SK-N-SH (cell line): ENCODE results near the gene HTRA3. TPM values are rescaled to one million over a fixed set of nuclear protein-coding genes. Genes with fewer than 3 reads are reported as not detected.

Experiments
- CTCF ChIA-PET: fragments of 300-600, 350-600 bp; formaldehyde crosslinking; extraction: SDS; loops from one replicate; lab custom pipeline; 2021; lab: Yijun Ruan, JAX
- POLR2A ChIA-PET: fragments of 350-600 bp; sonication (Branson Sonifier 250); formaldehyde crosslinking; extraction: SDS; loops from one replicate; lab custom pipeline; 2020; ENCODE audit warnings: antibody characterized with exemption, inconsistent platforms; lab: Yijun Ruan, JAX
- DNase-seq: peaks from one replicate; pipeline ENCODE4 v3.0.0; 2012
- H2AFZ ChIP-seq: fragments of 200-600 bp; sonication (generic); 2 replicates; pipeline ENCODE4 v1.8.1; 2016; ENCODE audit warnings: antibody characterized with exemption, mild to moderate bottlenecking, low read depth
- H3F3A ChIP-seq: fragments of 200-600 bp; sonication (generic); replicated peaks from 2 replicates; pipeline ENCODE3; 2016; ENCODE audit warnings: antibody characterized with exemption, mild to moderate bottlenecking; ENCODE audit not compliant: insufficient read depth
- H3K27ac ChIP-seq, 2 experiments: fragments of 200-500 bp in 1 of 2; fragments of 200-600 bp in 1 of 2; sonication (Bioruptor generic) in 1 of 2; sonication (generic), shearing (Covaris generic) in 1 of 2; 2 replicates each; pipeline versions ENCODE4 v1.5.1 to v1.6.1; 2014 to 2016; ENCODE audit warnings: low read depth in 2 of 2, inconsistent platforms in 1 of 2, low read length in 1 of 2, mild to moderate bottlenecking in 1 of 2, mixed read lengths in 1 of 2
- H3K27me3 ChIP-seq: fragments of 200-600 bp; sonication (generic), shearing (Covaris generic); 2 replicates; pipeline ENCODE4 v1.6.1; 2016; ENCODE audit warnings: mixed run types; ENCODE audit not compliant: insufficient read depth
- H3K36me3 ChIP-seq, 2 experiments: fragments of 200-500 bp in 1 of 2; fragments of 200-600 bp in 1 of 2; sonication (Bioruptor generic) in 1 of 2; sonication (generic) in 1 of 2; replicated peaks in 1 of 2; 2 replicates each; pipeline versions ENCODE3 to v1.5.1; 2014 to 2016; ENCODE audit warnings: low read length in 1 of 2, mild to moderate bottlenecking in 1 of 2; ENCODE audit not compliant: insufficient read depth in 2 of 2, control insufficient read depth in 1 of 2
- H3K4me1 ChIP-seq, 2 experiments: fragments of 200-500 bp in 1 of 2; fragments of 200-600 bp in 1 of 2; sonication (Bioruptor generic) in 1 of 2; sonication (generic), shearing (Covaris generic) in 1 of 2; 2 replicates each; pipeline versions ENCODE4 v1.5.1 to v1.6.1; 2014 to 2016; ENCODE audit warnings: low read depth in 1 of 2, low read length in 1 of 2, mixed run types in 1 of 2; ENCODE audit not compliant: insufficient read depth in 2 of 2, control insufficient read depth in 1 of 2
- H3K4me2 ChIP-seq: fragments of 200-600 bp; sonication (generic), shearing (Covaris generic); 2 replicates; pipeline ENCODE4 v1.6.1; 2017; ENCODE audit warnings: mixed run types
- H3K4me3 ChIP-seq, 2 experiments: fragments of 200-500 bp in 1 of 2; fragments of 200-600 bp in 1 of 2; sonication (Bioruptor generic) in 1 of 2; sonication (generic), shearing (Covaris generic) in 1 of 2; 2 replicates each; pipeline versions ENCODE4 v1.5.1 to v1.8.1; 2014 to 2016; ENCODE audit warnings: low read depth in 2 of 2, inconsistent platforms in 1 of 2, low read length in 1 of 2, mild to moderate bottlenecking in 1 of 2, mixed read lengths in 1 of 2, moderate library complexity in 1 of 2
- H3K79me2 ChIP-seq: fragments of 200-600 bp; sonication (generic); 2 replicates; pipeline ENCODE4 v1.8.1; 2017; ENCODE audit warnings: mild to moderate bottlenecking; ENCODE audit not compliant: insufficient read depth
- H3K9ac ChIP-seq: fragments of 200-600 bp; sonication (generic); 2 replicates; pipeline ENCODE4 v1.6.1; 2017; ENCODE audit warnings: mixed run types
- H3K9me2 ChIP-seq: fragments of 200-600 bp; sonication (generic); 2 replicates; pipeline ENCODE4 v1.6.1; 2017; ENCODE audit warnings: mixed run types
- H3K9me3 ChIP-seq: fragments of 200-600 bp; sonication (generic); 2 replicates; pipeline ENCODE4 v1.6.1; 2017; ENCODE audit warnings: mixed run types, mild to moderate bottlenecking, moderate library complexity
- H4K20me1 ChIP-seq: fragments of 200-600 bp; sonication (generic); 2 replicates; pipeline ENCODE4 v1.6.1; 2017; ENCODE audit warnings: mild to moderate bottlenecking, mixed run types; ENCODE audit not compliant: insufficient read depth
- ELF1 ChIP-seq: IDR thresholded peaks from 2 replicates; pipeline ENCODE4 v1.4.0; 2012
- EP300 ChIP-seq, 2 experiments: IDR thresholded peaks; 2 replicates each; pipeline versions ENCODE4 v1.4.0 to v1.6.1; 2012; ENCODE audit warnings: borderline replicate concordance in 1 of 2, low read depth in 1 of 2, low read length in 1 of 2
- FOXM1 ChIP-seq: IDR thresholded peaks from 2 replicates; pipeline ENCODE4 v1.4.0; 2012; ENCODE audit warnings: low read depth, mild to moderate bottlenecking
- MEF2A ChIP-seq: IDR thresholded peaks from 2 replicates; pipeline ENCODE4 v1.4.0; 2012; ENCODE audit warnings: low read depth, borderline replicate concordance
- NFIC ChIP-seq: IDR thresholded peaks from 2 replicates; pipeline ENCODE4 v1.4.0; 2012; ENCODE audit warnings: borderline replicate concordance
- NRF1 ChIP-seq: IDR thresholded peaks from 2 replicates; pipeline ENCODE4 v1.6.1; 2012; ENCODE audit warnings: low read depth, mild to moderate bottlenecking, low read length
- POLR2AphosphoS5 ChIP-seq: IDR thresholded peaks from 2 replicates; pipeline ENCODE4 v1.6.1; 2012; ENCODE audit warnings: low read depth, low read length
- RFX5 ChIP-seq: IDR thresholded peaks from 2 replicates; pipeline ENCODE4 v1.6.1; 2012; ENCODE audit warnings: mild to moderate bottlenecking, improper control_type of control experiment, low read length
- SIN3A ChIP-seq: IDR thresholded peaks from 2 replicates; pipeline ENCODE4 v1.6.1; 2012; ENCODE audit warnings: low read depth, mild to moderate bottlenecking, low read length, moderate library complexity, borderline replicate concordance
- SMC3 ChIP-seq: IDR thresholded peaks from 2 replicates; pipeline ENCODE4 v1.6.1; 2012; ENCODE audit warnings: low read depth, low read length, improper control_type of control experiment
- TAF1 ChIP-seq: IDR thresholded peaks from 2 replicates; pipeline ENCODE4 v1.6.1; 2012; ENCODE audit warnings: low read depth, mild to moderate bottlenecking, low read length, moderate library complexity, borderline replicate concordance
- TCF12 ChIP-seq: IDR thresholded peaks from 2 replicates; pipeline ENCODE4 v1.4.0; 2012
- WGBS: methylation state at CpG from one replicate; pipeline ENCODE4 v1.1.6; 2017; ENCODE audit warnings: low lambda C conversion rate; 5-methylcytosine and 5-hydroxymethylcytosine counted together
- polyA plus RNA-seq, 3 experiments: library from polyadenylated mRNA; depleted of rRNA; stranded (reverse); fragments of >200 nt; gene quantifications; 2 replicates each; pipeline ENCODE4 v1.2.3, GENCODE V29; 2012
- TF ChIP-seq, protein P1 (sequence below): fragments of 200-600 bp; sonication (generic); IDR thresholded peaks from 2 replicates; pipeline ENCODE4 v1.6.1; 2017; ENCODE audit warnings: antibody characterized with exemption, mild to moderate bottlenecking, moderate library complexity
- TF ChIP-seq, protein P2 (sequence below): IDR thresholded peaks from 2 replicates; pipeline ENCODE4 v1.4.0; 2012; ENCODE audit warnings: low read depth
- TF ChIP-seq, protein P3 (sequence below): IDR thresholded peaks from 2 replicates; pipeline ENCODE4 v1.4.0; 2012; ENCODE audit warnings: low read depth, borderline replicate concordance
- TF ChIP-seq, protein P4 (sequence below): fragments of 150-350 bp; IDR thresholded peaks from 2 replicates; pipeline ENCODE4 v1.6.1; 2016; ENCODE audit warnings: mild to moderate bottlenecking, low read depth, low read length
- TF ChIP-seq, protein P5 (sequence below): IDR thresholded peaks from 2 replicates; pipeline ENCODE4; 2012
- TF ChIP-seq, protein P6 (sequence below): fragments of 150-350 bp; IDR thresholded peaks from 2 replicates; pipeline ENCODE4 v1.6.1; 2017; ENCODE audit warnings: antibody characterized with exemption, low read length, low read depth, borderline replicate concordance

Gene HTRA3
- polyA plus RNA-seq, 1 of the 3 experiments (the other 2 are of a cell fraction), result 0.05 TPM

DNA sequence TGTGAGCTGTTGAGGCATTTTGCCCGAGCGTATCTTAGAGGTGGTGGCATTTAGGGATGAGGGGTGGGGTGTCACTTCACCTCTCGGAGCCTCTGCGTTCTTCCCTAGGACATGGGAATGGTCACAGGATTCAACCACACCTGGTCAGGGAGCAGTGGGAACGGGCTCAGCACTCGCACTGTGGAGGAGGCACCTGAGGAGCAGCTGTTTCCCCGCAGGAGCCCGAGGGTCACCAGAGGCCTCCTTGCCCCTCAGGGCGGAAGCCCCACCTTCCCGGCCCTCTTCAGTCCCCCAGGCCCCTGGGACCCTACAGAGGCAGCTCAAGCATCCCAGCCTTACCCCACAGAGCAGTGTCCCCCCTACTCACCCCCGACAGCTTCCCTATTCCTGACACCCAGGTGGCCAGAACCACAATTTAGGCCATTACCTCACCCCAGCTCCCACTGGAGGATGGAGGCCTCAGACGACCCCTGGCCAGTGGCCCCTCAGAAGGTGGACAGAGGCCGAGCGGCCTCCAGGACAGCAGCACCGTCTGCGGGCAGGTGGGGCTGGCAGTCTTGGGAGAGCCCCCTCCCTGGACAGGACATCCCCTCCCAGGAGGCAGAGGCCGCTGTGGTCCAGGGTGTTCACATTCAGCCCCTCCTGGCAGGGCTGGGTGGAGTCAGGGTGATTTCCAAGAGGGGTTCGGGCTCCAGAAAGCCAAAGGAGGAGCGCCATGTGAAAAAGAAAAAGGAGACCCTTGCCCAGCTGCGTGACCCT is 4.2 kb upstream of the HTRA3 start:
- no peaks in the 10 kb centered on the region for H3K9me3 ChIP-seq
- H3K4me2 ChIP-seq, result no peak overlapping the region
- H4K20me1 ChIP-seq, result no peaks in the 10 kb centered on the region
- H3K9ac ChIP-seq, result no peak overlapping the region
- ChIA-PET POLR2A (no interaction called here), CTCF (interaction anchor here (0.8 to 2.8 kb wide), 8 partner anchors 10 to 163 kb away, joined by 3 to 14 read pairs (median 4); no protein-coding TSS in a partner anchor)
- DNase-seq, result no peak
- no peak overlapping the region for H2AFZ ChIP-seq
- peaks cover 5 to 41% of the 10 kb centered on the region in 2 experiments; a peak in 1 of 4 replicates for H3K4me1 ChIP-seq
- no peak overlapping the region for H3K27ac ChIP-seq
- H3F3A ChIP-seq, result no peaks in the 10 kb centered on the region
- no peaks in the 10 kb centered on the region for H3K27me3 ChIP-seq
- TF ChIP-seq, protein P1, sequence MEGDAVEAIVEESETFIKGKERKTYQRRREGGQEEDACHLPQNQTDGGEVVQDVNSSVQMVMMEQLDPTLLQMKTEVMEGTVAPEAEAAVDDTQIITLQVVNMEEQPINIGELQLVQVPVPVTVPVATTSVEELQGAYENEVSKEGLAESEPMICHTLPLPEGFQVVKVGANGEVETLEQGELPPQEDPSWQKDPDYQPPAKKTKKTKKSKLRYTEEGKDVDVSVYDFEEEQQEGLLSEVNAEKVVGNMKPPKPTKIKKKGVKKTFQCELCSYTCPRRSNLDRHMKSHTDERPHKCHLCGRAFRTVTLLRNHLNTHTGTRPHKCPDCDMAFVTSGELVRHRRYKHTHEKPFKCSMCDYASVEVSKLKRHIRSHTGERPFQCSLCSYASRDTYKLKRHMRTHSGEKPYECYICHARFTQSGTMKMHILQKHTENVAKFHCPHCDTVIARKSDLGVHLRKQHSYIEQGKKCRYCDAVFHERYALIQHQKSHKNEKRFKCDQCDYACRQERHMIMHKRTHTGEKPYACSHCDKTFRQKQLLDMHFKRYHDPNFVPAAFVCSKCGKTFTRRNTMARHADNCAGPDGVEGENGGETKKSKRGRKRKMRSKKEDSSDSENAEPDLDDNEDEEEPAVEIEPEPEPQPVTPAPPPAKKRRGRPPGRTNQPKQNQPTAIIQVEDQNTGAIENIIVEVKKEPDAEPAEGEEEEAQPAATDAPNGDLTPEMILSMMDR, result no peak
- TF ChIP-seq TCF12, result no peak
- no peak for TF ChIP-seq NFIC
- TF ChIP-seq, protein P2, sequence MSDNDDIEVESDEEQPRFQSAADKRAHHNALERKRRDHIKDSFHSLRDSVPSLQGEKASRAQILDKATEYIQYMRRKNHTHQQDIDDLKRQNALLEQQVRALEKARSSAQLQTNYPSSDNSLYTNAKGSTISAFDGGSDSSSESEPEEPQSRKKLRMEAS, result no peak
- TF ChIP-seq TAF1, result no peak
- TF ChIP-seq POLR2AphosphoS5, result no peak
- TF ChIP-seq FOXM1, result no peak
- TF ChIP-seq ELF1, result no peak
- no peak for TF ChIP-seq NRF1
- no peak for TF ChIP-seq EP300 (IDR thresholded peaks at IDR 0.05; ENCODE audit: borderline replicate concordance in 1 of 2, low read depth in 1 of 2, low read length in 1 of 2)
- TF ChIP-seq, protein P3, sequence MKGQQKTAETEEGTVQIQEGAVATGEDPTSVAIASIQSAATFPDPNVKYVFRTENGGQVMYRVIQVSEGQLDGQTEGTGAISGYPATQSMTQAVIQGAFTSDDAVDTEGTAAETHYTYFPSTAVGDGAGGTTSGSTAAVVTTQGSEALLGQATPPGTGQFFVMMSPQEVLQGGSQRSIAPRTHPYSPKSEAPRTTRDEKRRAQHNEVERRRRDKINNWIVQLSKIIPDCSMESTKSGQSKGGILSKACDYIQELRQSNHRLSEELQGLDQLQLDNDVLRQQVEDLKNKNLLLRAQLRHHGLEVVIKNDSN, result no peak
- TF ChIP-seq SMC3, result no peak
- TF ChIP-seq, protein P4, sequence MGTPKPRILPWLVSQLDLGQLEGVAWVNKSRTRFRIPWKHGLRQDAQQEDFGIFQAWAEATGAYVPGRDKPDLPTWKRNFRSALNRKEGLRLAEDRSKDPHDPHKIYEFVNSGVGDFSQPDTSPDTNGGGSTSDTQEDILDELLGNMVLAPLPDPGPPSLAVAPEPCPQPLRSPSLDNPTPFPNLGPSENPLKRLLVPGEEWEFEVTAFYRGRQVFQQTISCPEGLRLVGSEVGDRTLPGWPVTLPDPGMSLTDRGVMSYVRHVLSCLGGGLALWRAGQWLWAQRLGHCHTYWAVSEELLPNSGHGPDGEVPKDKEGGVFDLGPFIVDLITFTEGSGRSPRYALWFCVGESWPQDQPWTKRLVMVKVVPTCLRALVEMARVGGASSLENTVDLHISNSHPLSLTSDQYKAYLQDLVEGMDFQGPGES, result no peak
- H3K36me3 ChIP-seq, result no peaks in the 10 kb centered on the region
- WGBS, result 81% methylated on average over 18 of the region's 20 CpGs
- no peaks in the 10 kb centered on the region for H3K79me2 ChIP-seq
- no peak overlapping the region for H3K4me3 ChIP-seq
- H3K9me2 ChIP-seq, result no peaks in the 10 kb centered on the region

DNA sequence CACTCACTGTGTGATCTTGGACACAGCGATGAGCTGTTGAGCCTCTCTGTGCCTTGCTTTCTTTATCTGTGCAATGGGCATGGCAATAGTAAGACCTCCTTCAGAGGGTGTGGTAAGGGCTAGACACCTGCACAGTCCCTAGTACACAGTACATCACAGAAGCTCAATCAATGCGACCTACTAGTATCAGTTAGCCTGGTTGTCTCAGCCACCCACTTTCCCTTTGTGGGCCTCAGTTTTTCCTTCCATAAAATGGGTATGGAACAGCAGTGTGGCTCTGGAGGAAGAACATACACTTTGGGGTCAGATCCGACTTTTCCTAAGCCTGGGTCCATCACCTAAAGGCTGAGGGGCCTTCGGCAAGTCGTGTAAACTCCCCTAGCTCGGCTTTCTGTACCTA is 3.5 kb upstream of the HTRA3 start:
- Histone ChIP-seq H4K20me1 (no peaks in the 10 kb centered on the region), H3K9me3 (no peaks in the 10 kb centered on the region), H2AFZ (no peak overlapping the region), H3K9ac (no peak overlapping the region), H3K27ac (no peak overlapping the region), H3K4me2 (no peak overlapping the region), H3K36me3 (no peaks in the 10 kb centered on the region), H3F3A (no peaks in the 10 kb centered on the region), H3K9me2 (no peaks in the 10 kb centered on the region), H3K4me3 (no peak overlapping the region), H3K27me3 (no peaks in the 10 kb centered on the region), H3K4me1 (peaks cover 0 to 36% of the 10 kb centered on the region in 2 experiments; a peak in 1 of 4 replicates), H3K79me2 (no peaks in the 10 kb centered on the region)
- DNase-seq, result no peak
- ChIA-PET POLR2A (no interaction called here), CTCF (interaction anchor here (0.9 to 2.8 kb wide), 8 partner anchors 9 to 162 kb away, joined by 3 to 18 read pairs (median 4); no protein-coding TSS in a partner anchor)
- WGBS, result 81% methylated on average over 6 of the region's 6 CpGs
- TF ChIP-seq, protein P2, result no peak
- no peak for TF ChIP-seq NFIC
- TF ChIP-seq, protein P5, sequence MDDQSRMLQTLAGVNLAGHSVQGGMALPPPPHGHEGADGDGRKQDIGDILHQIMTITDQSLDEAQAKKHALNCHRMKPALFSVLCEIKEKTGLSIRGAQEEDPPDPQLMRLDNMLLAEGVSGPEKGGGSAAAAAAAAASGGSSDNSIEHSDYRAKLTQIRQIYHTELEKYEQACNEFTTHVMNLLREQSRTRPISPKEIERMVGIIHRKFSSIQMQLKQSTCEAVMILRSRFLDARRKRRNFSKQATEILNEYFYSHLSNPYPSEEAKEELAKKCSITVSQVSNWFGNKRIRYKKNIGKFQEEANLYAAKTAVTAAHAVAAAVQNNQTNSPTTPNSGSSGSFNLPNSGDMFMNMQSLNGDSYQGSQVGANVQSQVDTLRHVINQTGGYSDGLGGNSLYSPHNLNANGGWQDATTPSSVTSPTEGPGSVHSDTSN, result no peak
- no peak for TF ChIP-seq RFX5
- TF ChIP-seq POLR2AphosphoS5, result no peak
- no peak for TF ChIP-seq SMC3
- TF ChIP-seq, protein P4, result no peak
- no peak for TF ChIP-seq NRF1
- TF ChIP-seq EP300 (IDR thresholded peaks at IDR 0.05; ENCODE audit: borderline replicate concordance in 1 of 2, low read depth in 1 of 2, low read length in 1 of 2), result no peak
- no peak for TF ChIP-seq MEF2A
- no peak for TF ChIP-seq SIN3A
- TF ChIP-seq, protein P6, sequence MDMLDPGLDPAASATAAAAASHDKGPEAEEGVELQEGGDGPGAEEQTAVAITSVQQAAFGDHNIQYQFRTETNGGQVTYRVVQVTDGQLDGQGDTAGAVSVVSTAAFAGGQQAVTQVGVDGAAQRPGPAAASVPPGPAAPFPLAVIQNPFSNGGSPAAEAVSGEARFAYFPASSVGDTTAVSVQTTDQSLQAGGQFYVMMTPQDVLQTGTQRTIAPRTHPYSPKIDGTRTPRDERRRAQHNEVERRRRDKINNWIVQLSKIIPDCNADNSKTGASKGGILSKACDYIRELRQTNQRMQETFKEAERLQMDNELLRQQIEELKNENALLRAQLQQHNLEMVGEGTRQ, result no peak
